PC-3 (cell line): ENCODE measurements around the gene FGR. TPM values are rescaled to one million over a fixed set of nuclear protein-coding genes. Genes with fewer than 3 reads are reported as not detected.
"Not testable (repeated sequence)": the region's sequence is repeated elsewhere in the genome, so short reads cannot be mapped to it uniquely, and the experiment has no call there.

ENCODE experiments used
- ATAC-seq: fragments of 200-7000 bp; cut with Tn5 transposase; 2 replicates; pipeline ENCODE4 v1.9.1; 2020; ENCODE audit warnings: mild to moderate bottlenecking, moderate library complexity
- BruUV-seq: library from RNA; stranded (reverse); fragments of 400-500 nt; replicated peaks from 2 replicates; lab custom pipeline; 2021; lab: Mats Ljungman, UMichigan
- CTCF ChIA-PET: fragments of 300-600 bp; sonication (Branson Sonifier 250); formaldehyde crosslinking; loops from one replicate; lab custom pipeline; 2022; ENCODE audit warnings: antibody characterized with exemption; lab: Charles Lee
- POLR2A ChIA-PET: fragments of 300-600 bp; sonication (Branson Sonifier 250); formaldehyde crosslinking; loops from one replicate; lab custom pipeline; 2022; ENCODE audit warnings: antibody characterized with exemption; ENCODE audit not compliant: unreplicated experiment; lab: Charles Lee
- DNase-seq: peaks from one replicate; pipeline ENCODE4 v3.0.0-alpha.2; 2015
- H2AFZ ChIP-seq: fragments of 300-600 bp; sonication (generic); 2 replicates; pipeline ENCODE4 v1.6.0; 2016; ENCODE audit warnings: antibody characterized with exemption, low read length
- H3F3A ChIP-seq: fragments of 300-600 bp; sonication (generic); one replicate; pipeline ENCODE4 v1.6.0; 2017; ENCODE audit warnings: antibody characterized with exemption, low read length, control low read depth, mild to moderate bottlenecking; ENCODE audit not compliant: unreplicated experiment
- H3K27ac ChIP-seq: fragments of 300-600 bp; sonication (generic); 2 replicates; pipeline ENCODE4 v1.5.1; 2016; ENCODE audit warnings: mild to moderate bottlenecking, low read length
- H3K27me3 ChIP-seq: fragments of 300-600 bp; sonication (generic); 2 replicates; pipeline ENCODE4 v1.6.1; 2016; ENCODE audit warnings: low read length, mixed read lengths
- H3K36me3 ChIP-seq: fragments of 300-600 bp; sonication (generic); 2 replicates; pipeline ENCODE4 v1.6.1; 2016; ENCODE audit warnings: low read depth, mixed run types, low read length, mixed read lengths
- H3K4me1 ChIP-seq: fragments of 300-600 bp; sonication (generic); 2 replicates; pipeline ENCODE4 v1.5.1; 2016; ENCODE audit warnings: low read length; ENCODE audit not compliant: insufficient read depth
- H3K4me2 ChIP-seq: fragments of 300-600 bp; sonication (generic); 2 replicates; pipeline ENCODE4 v1.6.0; 2016; ENCODE audit warnings: low read length
- H3K4me3 ChIP-seq: fragments of 300-600 bp; sonication (generic); 2 replicates; pipeline ENCODE4 v1.5.1; 2016; ENCODE audit warnings: mild to moderate bottlenecking, low read length, mixed read lengths
- H3K79me2 ChIP-seq: fragments of 300-600 bp; sonication (generic); 2 replicates; pipeline ENCODE4 v1.6.1; 2017; ENCODE audit warnings: low read length, mixed read lengths
- H3K9ac ChIP-seq: fragments of 300-600 bp; sonication (generic); 2 replicates; pipeline ENCODE4 v1.6.0; 2016; ENCODE audit warnings: mild to moderate bottlenecking, low read length
- H3K9me2 ChIP-seq: fragments of 300-600 bp; sonication (generic); replicated peaks from 2 replicates; pipeline ENCODE4 v1.6.1; 2016; ENCODE audit warnings: mixed run types, low read length, mixed read lengths
- H3K9me3 ChIP-seq: fragments of 300-600 bp; sonication (generic); 2 replicates; pipeline ENCODE4 v1.6.1; 2016; ENCODE audit warnings: low read length, mixed read lengths
- H4K20me1 ChIP-seq: fragments of 300-600 bp; sonication (generic); 2 replicates; pipeline ENCODE4 v1.6.1; 2016; ENCODE audit warnings: low read length, mixed read lengths
- CTCF ChIP-seq: fragments of 300-600 bp; sonication (generic); conservative IDR thresholded peaks from 2 replicates; pipeline ENCODE4 v1.5.1; 2017; ENCODE audit warnings: antibody characterized with exemption, low read depth, mild to moderate bottlenecking, low read length
- EZH2 ChIP-seq: fragments of 300-600 bp; sonication (generic); IDR thresholded peaks from one replicate; pipeline ENCODE4 v1.6.1; 2017; ENCODE audit warnings: antibody characterized with exemption, mild to moderate bottlenecking, low read length; ENCODE audit not compliant: unreplicated experiment
- EZH2phosphoT487 ChIP-seq: fragments of 300-600 bp; sonication (generic); IDR thresholded peaks from 2 replicates; pipeline ENCODE4 v1.6.1; 2018; ENCODE audit warnings: mild to moderate bottlenecking, antibody characterized with exemption, low read length, borderline replicate concordance
- intact Hi-C: fragments of 100-400 bp; cut with micrococcal nuclease; formaldehyde crosslinking; loops from 2 replicates; pipeline ENCODE4 v1.9.0; 2023
- total RNA-seq: library from RNA; depleted of rRNA; stranded (reverse); fragments of >200 nt; gene quantifications from 2 replicates; pipeline ENCODE4 v1.2.3, GENCODE V29; 2014

Gene FGR
- total RNA-seq, 1 experiment from 2014 or later, result not detected

GRCh38 chr1:27621051-27621920 lies 13.7 kb downstream of the FGR start:
- no peaks in the 10 kb centered on the region for H4K20me1 ChIP-seq
- 0 out of 2 replicates have a peak overlapping the region, but pooled peaks have one; percentile 50 for H2AFZ ChIP-seq
- no peaks in the 10 kb centered on the region for H3K27me3 ChIP-seq
- H3K9ac ChIP-seq, result no peak overlapping the region
- H3K4me2 ChIP-seq, result 0 out of 2 replicates have a peak overlapping the region, but pooled peaks have one; percentile 19
- no peak for TF ChIP-seq EZH2phosphoT487
- TF ChIP-seq EZH2, result no peak
- TF ChIP-seq CTCF, result no peak
- intact Hi-C loops, result no loop called here
- CTCF ChIA-PET, result no interaction called here
- POLR2A ChIA-PET, result no interaction called here
- no TSS peak for BruUV-seq
- H3F3A ChIP-seq, result no peaks in the 10 kb centered on the region
- H3K4me3 ChIP-seq, result no peak overlapping the region
- no peaks in the 10 kb centered on the region for H3K79me2 ChIP-seq
- H3K9me2 ChIP-seq, result no peaks in the 10 kb centered on the region
- ATAC-seq (peak; percentile 64; the same call in 1 of the 2 replicates), DNase-seq (peak; percentile 76)
- no peaks in the 10 kb centered on the region; the same call in 1 of the 2 replicates for H3K4me1 ChIP-seq
- no peak overlapping the region for H3K27ac ChIP-seq
- H3K9me3 ChIP-seq, result no peaks in the 10 kb centered on the region
- H3K36me3 ChIP-seq, result no peaks in the 10 kb centered on the region

- H3K9ac ChIP-seq, H2AFZ ChIP-seq, H3K27ac ChIP-seq, H3K9me2 ChIP-seq, DNase-seq, H3F3A ChIP-seq, H3K4me1 ChIP-seq, CTCF ChIA-PET, H3K4me3 ChIP-seq, H3K27me3 ChIP-seq, BruUV-seq, H4K20me1 ChIP-seq, H3K79me2 ChIP-seq, ATAC-seq, H3K9me3 ChIP-seq, POLR2A ChIA-PET, H3K36me3 ChIP-seq, H3K4me2 ChIP-seq, intact Hi-C loops: not testable (repeated sequence)
Observed at GRCh38 chr1:27619782-27620438, 15.1 kb downstream of the FGR start.

- H2AFZ ChIP-seq, result no peak overlapping the region
- no peaks in the 10 kb centered on the region for H3K36me3 ChIP-seq
- H3K27ac ChIP-seq, result no peak overlapping the region
- DNase-seq (no peak), ATAC-seq (no peak)
- POLR2A ChIA-PET, result no interaction called here
- H3K79me2 ChIP-seq, result no peaks in the 10 kb centered on the region
- no peaks in the 10 kb centered on the region for H3K27me3 ChIP-seq
- H3K4me3 ChIP-seq, result no peak overlapping the region
- no TSS peak for BruUV-seq
- no peaks in the 10 kb centered on the region for H4K20me1 ChIP-seq
- no peaks in the 10 kb centered on the region; the same call in 1 of the 2 replicates for H3K4me1 ChIP-seq
- H3F3A ChIP-seq, result no peaks in the 10 kb centered on the region
- H3K9me2 ChIP-seq, result no peaks in the 10 kb centered on the region
- no peaks in the 10 kb centered on the region for H3K9me3 ChIP-seq
- TF ChIP-seq EZH2, result no peak
- no peak for TF ChIP-seq EZH2phosphoT487
- no peak for TF ChIP-seq CTCF
- intact Hi-C loops, result no loop called here
- CTCF ChIA-PET, result no interaction called here
- no peak overlapping the region for H3K4me2 ChIP-seq
- no peak overlapping the region for H3K9ac ChIP-seq
Observed at GRCh38 chr1:27618341-27619082, 16.5 kb downstream of the FGR start.
